Anterior cingulate cortex (tissue), 58 donors: ENCODE results near the gene DUS1L.

Experiments used
- DNase-seq, 58 donors: peaks; one replicate each; lab custom pipeline; 2025; lab: John Stamatoyannopoulos, UW

Gene DUS1L

GRCh38 chr17:82059272-82060000, 6.2 kb downstream of the DUS1L start:
- no peak for DNase-seq

GRCh38 chr17:82058855-82059249, 6.8 kb downstream of the DUS1L start:
- no peak for DNase-seq

DNA sequence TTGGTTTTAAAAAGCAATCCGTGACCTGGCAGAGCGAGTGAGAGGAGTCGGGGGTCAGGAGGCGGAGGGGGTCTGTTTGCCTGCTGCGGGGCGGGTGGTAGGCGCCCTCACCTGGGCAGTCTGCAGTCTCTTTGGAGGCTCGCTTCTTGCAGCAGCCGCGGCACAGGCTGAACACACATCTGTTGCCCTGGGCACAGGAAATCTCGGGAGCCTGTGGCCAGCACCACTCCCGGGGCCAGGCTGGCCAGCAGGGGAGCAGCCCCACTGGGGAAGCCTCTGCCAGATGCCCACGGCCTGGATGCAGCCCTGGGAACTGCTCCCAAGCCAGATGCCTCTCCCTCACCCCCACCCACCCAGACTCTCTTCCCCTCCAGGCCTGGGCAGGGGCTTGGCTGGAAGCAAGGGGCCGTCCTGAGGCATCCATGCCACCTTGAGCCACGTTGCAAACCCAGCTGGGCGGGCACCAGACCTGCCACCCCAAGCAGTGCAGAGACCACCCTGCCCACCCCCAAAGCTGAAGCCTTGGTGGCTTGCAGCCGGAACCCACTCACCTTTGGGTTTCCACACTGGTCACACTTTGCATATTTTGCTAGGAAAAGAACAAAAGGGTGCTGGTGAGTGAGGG, 7.3 kb downstream of the DUS1L start:
- no peak for DNase-seq

- no peak for DNase-seq
Measured at GRCh38 chr17:82056729-82057621, 8.6 kb downstream of the DUS1L start.

DNA sequence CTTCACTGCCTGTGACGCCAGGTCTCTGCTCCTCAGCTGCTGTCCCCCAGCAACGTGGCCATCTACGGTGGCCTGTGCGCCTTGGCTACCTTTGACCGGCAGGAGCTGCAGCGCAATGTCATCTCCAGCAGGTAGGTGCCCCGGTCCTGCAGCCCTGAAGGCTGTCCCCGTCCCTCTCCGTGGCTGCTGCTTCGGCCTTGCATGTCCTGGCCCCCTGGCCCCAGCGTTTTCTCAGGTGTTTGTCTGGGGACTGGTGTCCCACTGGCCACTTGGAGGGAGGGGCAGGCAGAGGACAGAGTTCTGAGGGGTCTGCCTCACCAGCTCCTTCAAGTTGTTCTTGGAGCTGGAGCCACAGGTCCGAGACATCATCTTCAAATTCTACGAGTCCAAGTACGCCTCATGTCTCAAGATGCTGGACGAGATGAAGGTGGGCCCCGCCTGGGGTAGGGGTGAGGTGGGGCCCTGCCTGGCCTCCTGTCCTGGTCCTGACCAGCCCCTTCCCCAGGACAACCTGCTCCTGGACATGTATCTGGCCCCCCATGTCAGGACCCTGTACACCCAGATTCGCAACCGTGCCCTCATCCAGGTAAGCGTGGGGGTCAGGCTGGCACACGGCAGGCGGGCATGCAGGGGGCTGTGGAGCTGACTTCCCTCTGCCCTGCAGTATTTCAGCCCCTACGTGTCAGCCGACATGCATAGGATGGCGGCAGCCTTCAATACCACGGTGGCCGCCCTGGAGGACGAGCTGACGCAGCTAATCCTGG, 9.5 kb downstream of the DUS1L start:
- no peak for DNase-seq

GRCh38 chr17:82055023-82055964, 10.3 kb downstream of the DUS1L start:
- no peak for DNase-seq

GRCh38 chr17:82054351-82055022, 11.1 kb downstream of the DUS1L start:
- DNase-seq = no peak

DNA sequence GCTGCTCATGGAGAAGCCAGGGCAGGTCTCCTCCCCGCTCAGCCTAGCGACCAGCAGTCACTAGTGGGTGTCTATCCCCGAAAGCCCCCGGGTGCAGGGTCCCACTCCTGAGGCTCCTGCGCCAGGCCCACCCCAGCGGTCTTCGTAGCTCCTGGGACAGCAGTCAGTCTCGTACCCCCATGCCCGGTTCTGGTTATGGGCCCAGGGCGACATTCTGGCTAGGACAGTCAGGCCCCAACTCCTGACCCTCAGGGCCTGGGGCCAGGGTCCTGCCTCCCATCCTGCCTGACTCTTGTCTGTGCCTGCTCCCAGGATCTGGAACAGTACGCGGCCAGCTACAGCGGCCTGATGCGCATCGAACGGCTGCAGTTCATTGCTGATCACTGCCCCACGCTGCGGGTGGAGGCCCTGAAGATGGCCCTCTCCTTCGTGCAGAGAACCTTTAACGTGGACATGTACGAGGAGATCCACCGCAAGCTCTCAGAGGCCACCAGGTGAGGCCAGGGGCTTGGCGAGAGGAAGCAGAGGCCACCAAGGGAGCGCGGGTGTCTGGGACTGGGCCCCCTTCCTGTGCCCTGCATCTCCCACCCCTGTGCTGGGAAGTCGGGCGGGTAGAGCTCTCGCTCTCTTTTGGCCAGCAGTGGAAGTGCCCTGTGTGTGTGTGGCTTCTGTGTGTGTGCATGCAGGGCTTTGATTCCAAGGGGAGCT, 11.9 kb downstream of the DUS1L start:
- DNase-seq = no peak

DNA sequence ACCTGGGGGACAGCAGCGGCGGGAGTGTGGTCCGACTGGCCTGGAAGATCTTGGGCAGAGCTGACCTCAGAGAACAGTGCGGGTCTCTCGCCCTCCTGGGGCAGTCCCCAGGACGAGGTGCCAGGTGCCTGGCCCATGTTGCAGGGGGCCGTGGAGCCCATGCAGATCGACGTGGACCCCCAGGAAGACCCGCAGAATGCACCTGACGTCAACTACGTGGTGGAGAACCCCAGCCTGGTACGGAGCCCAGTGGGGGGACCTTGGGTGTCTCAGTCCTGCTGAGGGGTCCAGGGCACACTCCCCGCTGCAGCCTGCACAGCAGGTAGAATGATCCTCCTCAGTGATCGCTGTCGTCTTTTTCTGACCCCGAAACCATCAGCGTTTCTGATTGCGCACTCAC, 12.5 kb downstream of the DUS1L start:
- DNase-seq = no peak

- no peak for DNase-seq
Measured at GRCh38 chr17:82052638-82053059, 13.0 kb downstream of the DUS1L start.

- DNase-seq = peak in 54 of 58 donors; percentile 12 to 79 (median 60)
Measured at GRCh38 chr17:82051776-82052637, 13.6 kb downstream of the DUS1L start, which contains the start of the genes GPS1 and RFNG. Gene GPS1 (plus strand): TSS chr17:82051898. CDS start chr17:82051932, 34 bp downstream. Gene RFNG (minus strand): TSS chr17:82051811. CDS start chr17:82051766, 45 bp downstream.

- DNase-seq = no peak
Measured at GRCh38 chr17:82050761-82051641, 14.6 kb downstream of the DUS1L start.

DNA sequence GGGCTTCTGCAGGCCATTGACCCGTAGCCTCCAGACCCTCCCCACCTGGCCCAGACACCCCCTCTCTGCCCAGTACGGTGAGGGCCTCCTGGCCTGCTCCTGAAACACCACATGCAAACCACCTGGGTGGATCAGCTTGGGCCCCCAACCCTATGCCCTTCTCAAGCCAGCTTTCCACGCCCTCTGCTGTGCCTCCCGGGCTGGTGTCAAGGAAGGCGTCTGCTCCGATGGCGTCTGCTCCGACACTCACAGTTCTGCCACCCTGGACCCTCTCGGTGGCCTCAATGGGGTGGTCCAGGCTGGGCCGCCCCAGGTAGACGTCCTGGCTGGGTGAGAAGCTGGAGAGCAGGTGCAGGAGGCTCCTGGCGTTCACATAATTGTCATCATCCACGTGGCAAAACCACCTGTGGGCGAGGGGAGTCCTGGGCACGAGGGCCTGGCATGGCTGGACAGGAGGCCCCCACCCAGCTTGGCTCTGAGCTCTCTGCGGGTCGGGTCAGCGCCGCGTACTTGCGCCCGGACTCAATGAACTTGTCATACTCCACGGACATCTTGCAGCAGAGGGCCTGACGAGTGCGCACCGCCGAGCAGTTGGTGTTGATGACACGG, 15.3 kb downstream of the DUS1L start:
- no peak for DNase-seq

DNA sequence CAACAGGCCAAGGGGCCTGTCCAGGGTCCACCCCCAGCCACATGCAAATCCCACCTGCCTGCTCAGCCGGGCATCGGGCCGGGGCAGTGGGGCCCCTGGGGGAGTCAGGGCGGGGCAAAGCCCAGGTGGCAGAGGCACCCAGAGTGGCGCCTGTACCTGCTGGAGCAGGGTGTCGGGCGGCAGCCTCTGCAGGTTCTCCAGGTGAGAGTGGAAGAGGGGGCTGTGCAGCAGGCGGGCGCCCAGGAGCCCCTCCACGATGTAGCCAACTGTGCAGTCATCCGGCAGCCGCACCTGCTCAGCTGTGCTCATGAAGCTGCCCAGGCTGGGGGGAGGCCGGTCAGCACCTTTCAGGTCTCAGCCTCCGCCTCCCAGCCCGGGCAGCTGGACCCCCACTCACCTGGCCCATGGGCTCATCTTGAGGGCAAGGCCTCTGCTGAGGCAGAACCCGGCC, 16.1 kb downstream of the DUS1L start:
- no peak for DNase-seq

DNA sequence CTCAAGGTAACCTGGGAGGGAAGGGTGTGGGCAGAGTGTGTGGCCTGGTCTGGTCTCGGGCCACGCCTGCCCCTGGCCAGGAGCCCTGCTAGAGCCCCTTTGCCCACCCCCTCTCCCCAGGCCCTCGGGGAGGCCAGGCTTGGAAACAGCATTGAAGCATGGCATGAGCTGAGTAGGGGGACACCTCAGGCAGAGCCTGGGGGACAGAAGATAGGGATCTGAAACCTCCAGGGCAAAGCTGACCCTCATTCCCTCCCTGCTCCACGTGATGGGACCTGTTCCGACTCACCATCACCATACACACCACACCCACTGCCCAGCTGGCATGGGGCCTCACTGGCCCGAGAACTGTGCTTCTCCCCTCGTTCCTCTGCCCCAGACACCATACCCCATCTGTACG, 16.5 kb downstream of the DUS1L start:
- DNase-seq = no peak
